IMR-90 (cell line): ENCODE data around the gene UBE2E2. TPM values are rescaled to one million over a fixed set of nuclear protein-coding genes. Genes with fewer than 3 reads are reported as not detected.

Experiments
- ATAC-seq: fragments of 200-7000 bp; cut with Tn5 transposase; 2 replicates; pipeline ENCODE4 v1.9.1; 2020; ENCODE audit warnings: low read depth, mild to moderate bottlenecking, moderate library complexity
- BruUV-seq: library from RNA; stranded (reverse); fragments of 400-500 nt; replicated peaks from 2 replicates; lab custom pipeline; 2021; lab: Mats Ljungman, UMichigan
- CTCF ChIA-PET: fragments of 300-600 bp; formaldehyde crosslinking; extraction: SDS; loops from one replicate; lab custom pipeline; 2021; ENCODE audit warnings: antibody characterized with exemption; lab: Yijun Ruan, JAX
- POLR2A ChIA-PET: fragments of 300-600 bp; sonication (Branson Sonifier 250); formaldehyde crosslinking; loops from one replicate; lab custom pipeline; 2022; ENCODE audit warnings: antibody characterized with exemption; ENCODE audit not compliant: unreplicated experiment; lab: Charles Lee
- DNase-seq: peaks from one replicate; pipeline ENCODE4 v3.0.0; 2013
- H2AFZ ChIP-seq: replicated peaks from 2 replicates; pipeline ENCODE3; 2013; ENCODE audit warnings: low read length, mild to moderate bottlenecking; ENCODE audit not compliant: poor library complexity
- H2AK5ac ChIP-seq: 2 replicates; pipeline ENCODE4 v1.6.1; 2013; ENCODE audit warnings: low read depth, low read length, inconsistent platforms
- H2AK9ac ChIP-seq: replicated peaks from 2 replicates; pipeline ENCODE3; 2013; ENCODE audit warnings: mild to moderate bottlenecking, low read depth, low read length, moderate library complexity; ENCODE audit not compliant: poor library complexity
- H2BK120ac ChIP-seq: 2 replicates; pipeline ENCODE4 v1.6.1; 2013; ENCODE audit warnings: low read depth, low read length, inconsistent platforms
- H2BK15ac ChIP-seq: 3 replicates; pipeline ENCODE4 v1.6.1; 2013; ENCODE audit warnings: low read depth, low read length, inconsistent platforms
- H2BK20ac ChIP-seq: 2 replicates; pipeline ENCODE4 v1.6.1; 2013; ENCODE audit warnings: low read depth, mild to moderate bottlenecking, inconsistent platforms, low read length, moderate library complexity
- H2BK5ac ChIP-seq: 2 replicates; pipeline ENCODE4 v1.6.1; 2013; ENCODE audit warnings: mild to moderate bottlenecking, low read depth, low read length, inconsistent platforms; ENCODE audit not compliant: poor library complexity, severe bottlenecking
- H3K14ac ChIP-seq: replicated peaks from 2 replicates; pipeline ENCODE4 v1.6.1; 2013; ENCODE audit warnings: low read depth, low read length, inconsistent platforms
- H3K18ac ChIP-seq: 2 replicates; pipeline ENCODE4 v1.6.1; 2013; ENCODE audit warnings: low read depth, low read length, control low read depth
- H3K23ac ChIP-seq: 2 replicates; pipeline ENCODE4 v1.6.1; 2013; ENCODE audit warnings: low read depth, low read length, inconsistent platforms
- H3K27ac ChIP-seq: 2 replicates; pipeline ENCODE4 v1.5.1; 2013; ENCODE audit warnings: mild to moderate bottlenecking, control low read depth, low read length; ENCODE audit not compliant: insufficient read depth
- H3K27me3 ChIP-seq: 2 replicates; pipeline ENCODE4 v1.6.1; 2013; ENCODE audit warnings: low read length; ENCODE audit not compliant: control insufficient read depth, insufficient read depth
- H3K36me3 ChIP-seq: 2 replicates; pipeline ENCODE4 v1.6.1; 2013; ENCODE audit warnings: low read length, mixed read lengths; ENCODE audit not compliant: control insufficient read depth, insufficient read depth
- H3K4ac ChIP-seq: 2 replicates; pipeline ENCODE4 v1.6.1; 2013; ENCODE audit warnings: low read depth, low read length, inconsistent platforms
- H3K4me1 ChIP-seq: 2 replicates; pipeline ENCODE4 v1.6.1; 2013; ENCODE audit warnings: low read length, mixed read lengths; ENCODE audit not compliant: control insufficient read depth, insufficient read depth
- H3K4me2 ChIP-seq: 2 replicates; pipeline ENCODE4 v1.6.1; 2013; ENCODE audit warnings: low read depth, mild to moderate bottlenecking, control low read depth, low read length, moderate library complexity
- H3K4me3 ChIP-seq: 2 replicates; pipeline ENCODE4 v1.5.1; 2013; ENCODE audit warnings: low read depth, mild to moderate bottlenecking, control low read depth, low read length, moderate library complexity; ENCODE audit not compliant: insufficient read depth
- H3K56ac ChIP-seq: 2 replicates; pipeline ENCODE4 v1.6.1; 2013; ENCODE audit warnings: low read length, inconsistent platforms; ENCODE audit not compliant: insufficient read depth; ENCODE audit errors: extremely low read depth
- H3K79me1 ChIP-seq, 2 experiments: 2 replicates each; pipeline ENCODE4 v1.6.1; 2013; ENCODE audit warnings: low read length in 2 of 2, inconsistent platforms in 1 of 2, low read depth in 1 of 2
- H3K9ac ChIP-seq: 2 replicates; pipeline ENCODE4 v1.6.1; 2013; ENCODE audit warnings: low read depth, low read length, control low read depth
- H3K9me1 ChIP-seq: 2 replicates; pipeline ENCODE4 v1.6.1; 2013; ENCODE audit warnings: low read length, inconsistent platforms; ENCODE audit not compliant: insufficient read depth
- H3K9me3 ChIP-seq: 2 replicates; pipeline ENCODE4 v1.6.1; 2013; ENCODE audit warnings: low read length; ENCODE audit not compliant: control insufficient read depth, insufficient read depth
- H4K20me1 ChIP-seq: 2 replicates; pipeline ENCODE4 v1.6.1; 2013; ENCODE audit warnings: low read length, inconsistent platforms; ENCODE audit not compliant: insufficient read depth
- H4K5ac ChIP-seq: 2 replicates; pipeline ENCODE4 v1.6.1; 2013; ENCODE audit warnings: mild to moderate bottlenecking, low read depth, low read length, control low read depth
- H4K8ac ChIP-seq, 2 experiments: 2 replicates each; pipeline ENCODE4 v1.6.1; 2013; ENCODE audit warnings: low read depth in 2 of 2, low read length in 2 of 2, control low read depth in 1 of 2, inconsistent platforms in 1 of 2
- H4K91ac ChIP-seq: 2 replicates; pipeline ENCODE4 v1.6.1; 2013; ENCODE audit warnings: low read depth, low read length, inconsistent platforms; ENCODE audit not compliant: insufficient read depth
- CEBPB ChIP-seq: IDR thresholded peaks from 2 replicates; pipeline ENCODE4 v1.6.1; 2012; ENCODE audit warnings: low read depth, low read length, improper control_type of control experiment
- CHD1 ChIP-seq: IDR thresholded peaks from 2 replicates; pipeline ENCODE4 v1.6.1; 2012; ENCODE audit warnings: low read depth, low read length, improper control_type of control experiment
- CTCF ChIP-seq: conservative IDR thresholded peaks from 2 replicates; pipeline ENCODE4 v1.5.1; 2012; ENCODE audit warnings: mild to moderate bottlenecking, low read depth, low read length, improper control_type of control experiment
- MAFK ChIP-seq: IDR thresholded peaks from 2 replicates; pipeline ENCODE4 v1.6.1; 2012; ENCODE audit warnings: low read depth, low read length, improper control_type of control experiment
- MAZ ChIP-seq: IDR thresholded peaks from 2 replicates; pipeline ENCODE4 v1.6.1; 2012; ENCODE audit warnings: low read depth, mild to moderate bottlenecking, low read length, improper control_type of control experiment, moderate library complexity, borderline replicate concordance
- NFE2L2 ChIP-seq: fragments of 150-350 bp; IDR thresholded peaks from 2 replicates; pipeline ENCODE4 v1.6.1; 2016; ENCODE audit warnings: low read depth, mild to moderate bottlenecking, low read length
- USF2 ChIP-seq: fragments of 150-350 bp; IDR thresholded peaks from 2 replicates; pipeline ENCODE4 v1.6.1; 2017; ENCODE audit warnings: mild to moderate bottlenecking, antibody characterized with exemption, low read length, low read depth
- WGBS, 2 experiments: methylation state at CpG; one replicate each; pipeline versions ENCODE4 v1.1.5 to v1.1.7; 2013; ENCODE audit warnings: missing lambda C conversion rate in 2 of 2; ENCODE audit not compliant: insufficient read length in 1 of 2; ENCODE audit errors: extremely low coverage in 2 of 2; 5-methylcytosine and 5-hydroxymethylcytosine counted together
- dilution Hi-C: fragments of 300-500 bp; cut with HindIII; formaldehyde crosslinking; loops from one replicate; pipeline ENCODE4 v1.14.3; 2018; ENCODE audit warnings: low sequenced_read_pairs; ENCODE audit not compliant: unreplicated experiment
- in situ Hi-C: fragments of 300-500 bp; cut with MboI; formaldehyde crosslinking; loops from 3 replicates; pipeline ENCODE4 v1.14.3; 2019; ENCODE audit warnings: low sequenced_read_pairs, inconsistent platforms, mixed read lengths
- intact Hi-C: fragments of 100-400 bp; cut with micrococcal nuclease; formaldehyde crosslinking; loops from 2 replicates; pipeline ENCODE4 v1.10.0; 2022
- polyA plus RNA-seq, 3 experiments: library from polyadenylated mRNA; depleted of rRNA; stranded (reverse); fragments of >200 nt; gene quantifications; 2 replicates each; pipeline ENCODE4 v1.2.3, GENCODE V29; 2012; ENCODE audit warnings: low replicate concordance in 1 of 3
- total RNA-seq: library from RNA; depleted of rRNA; stranded (reverse); fragments of >200 nt; gene quantifications from 2 replicates; pipeline ENCODE4 v1.2.3, GENCODE V29; 2012

Gene UBE2E2
- total and polyA plus RNA-seq, 2 of the 4 experiments (the other 2 are of a cell fraction), result 18.6 to 32.7 TPM

DNA sequence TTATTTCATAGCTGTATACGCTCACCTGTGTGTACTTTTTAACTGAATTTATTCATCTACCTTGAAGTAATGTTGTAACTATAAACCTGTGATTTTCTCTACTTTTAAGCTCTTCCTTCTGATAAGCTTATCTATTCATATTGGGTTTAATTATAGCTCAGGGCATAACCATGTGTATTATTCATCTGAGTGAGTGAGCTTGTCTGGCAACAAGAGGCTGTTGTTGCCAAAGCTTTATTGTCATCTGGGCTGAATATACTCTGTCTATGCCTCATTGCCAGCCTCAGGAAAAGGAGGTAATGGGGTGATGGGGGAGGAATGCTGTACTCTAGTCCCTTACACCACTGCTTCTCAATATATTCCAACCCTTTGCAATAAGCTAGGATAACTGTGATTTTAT, 292.4 kb downstream of the UBE2E2 start:
- dilution Hi-C loops, result no loop called here
- H4K91ac ChIP-seq, result no peak overlapping the region
- no peak overlapping the region for H3K4me3 ChIP-seq
- no peaks in the 10 kb centered on the region for H3K9me3 ChIP-seq
- ChIA-PET CTCF (interaction anchor here (0.6 kb wide), 1 partner anchor 59 kb away, joined by 3 read pairs; no protein-coding TSS in a partner anchor), POLR2A (no interaction called here)
- H4K5ac ChIP-seq, result no peak overlapping the region
- no peak overlapping the region for H3K4ac ChIP-seq
- H3K23ac ChIP-seq, result no peak overlapping the region
- no peak overlapping the region for H3K4me2 ChIP-seq
- no peaks in the 10 kb centered on the region for H3K4me1 ChIP-seq
- H2BK15ac ChIP-seq, result no peak overlapping the region
- peaks cover 0 to 3% of the 10 kb centered on the region in 2 experiments; a peak in 1 of 4 replicates for H3K79me1 ChIP-seq
- no peak overlapping the region for H3K9ac ChIP-seq
- intact Hi-C loops, result no loop called here
- BruUV-seq, result no TSS peak
- no peak for TF ChIP-seq MAZ
- TF ChIP-seq CHD1, result no peak
- no peak for TF ChIP-seq MAFK
- no peak for TF ChIP-seq NFE2L2
- TF ChIP-seq CTCF, result no peak
- TF ChIP-seq CEBPB, result no peak
- no peak for TF ChIP-seq USF2
- no peak overlapping the region for H2AK9ac ChIP-seq
- ATAC-seq (no peak), DNase-seq (peak; percentile 47)
- WGBS, 2 experiments, result no CpG with 5 or more reads among the region's 1 CpG
- no peak overlapping the region for H4K8ac ChIP-seq
- H2AFZ ChIP-seq, result no peak overlapping the region
- H4K20me1 ChIP-seq, result no peaks in the 10 kb centered on the region
- H3K9me1 ChIP-seq, result no peaks in the 10 kb centered on the region
- H3K36me3 ChIP-seq, result no peaks in the 10 kb centered on the region
- no peak overlapping the region for H2BK120ac ChIP-seq
- in situ Hi-C loops, result no loop called here
- H3K18ac ChIP-seq, result no peak overlapping the region
- H3K14ac ChIP-seq, result 0 out of 2 replicates have a peak overlapping the region, but pooled peaks have one; percentile 12
- H3K27me3 ChIP-seq, result no peaks in the 10 kb centered on the region
- H2BK5ac ChIP-seq, result no peak overlapping the region
- H2AK5ac ChIP-seq, result no peak overlapping the region
- H2BK20ac ChIP-seq, result no peak overlapping the region
- no peak overlapping the region for H3K56ac ChIP-seq
- H3K27ac ChIP-seq, result no peak overlapping the region
